Fibroblast of the aortic adventitia (primary cell): ENCODE data around the gene SYNJ2. TPM values are rescaled to one million over a fixed set of nuclear protein-coding genes. Genes with fewer than 3 reads are reported as not detected.

Source experiments
- DNase-seq: peaks from one replicate; pipeline ENCODE4 v3.0.0-alpha.2; 2010; ENCODE audit warnings: low read depth
- H3K4me3 ChIP-seq: 2 replicates; pipeline ENCODE4 v1.5.1; 2011; ENCODE audit warnings: low read depth, mild to moderate bottlenecking, control low read depth, low read length, moderate library complexity
- total RNA-seq: library from RNA; depleted of rRNA; stranded (reverse); fragments of >200 nt; gene quantifications from 2 replicates; pipeline ENCODE4 v1.2.3, GENCODE V29; 2012; ENCODE audit warnings: low replicate concordance
- TF ChIP-seq, protein P1 (sequence below): IDR thresholded peaks from 2 replicates; pipeline ENCODE4 v1.5.1; 2011; ENCODE audit warnings: mild to moderate bottlenecking, low read length, control low read depth, inconsistent platforms; ENCODE audit not compliant: insufficient read depth

SYNJ2 gene
- total RNA-seq, 1 donor: 73.6 TPM

DNA sequence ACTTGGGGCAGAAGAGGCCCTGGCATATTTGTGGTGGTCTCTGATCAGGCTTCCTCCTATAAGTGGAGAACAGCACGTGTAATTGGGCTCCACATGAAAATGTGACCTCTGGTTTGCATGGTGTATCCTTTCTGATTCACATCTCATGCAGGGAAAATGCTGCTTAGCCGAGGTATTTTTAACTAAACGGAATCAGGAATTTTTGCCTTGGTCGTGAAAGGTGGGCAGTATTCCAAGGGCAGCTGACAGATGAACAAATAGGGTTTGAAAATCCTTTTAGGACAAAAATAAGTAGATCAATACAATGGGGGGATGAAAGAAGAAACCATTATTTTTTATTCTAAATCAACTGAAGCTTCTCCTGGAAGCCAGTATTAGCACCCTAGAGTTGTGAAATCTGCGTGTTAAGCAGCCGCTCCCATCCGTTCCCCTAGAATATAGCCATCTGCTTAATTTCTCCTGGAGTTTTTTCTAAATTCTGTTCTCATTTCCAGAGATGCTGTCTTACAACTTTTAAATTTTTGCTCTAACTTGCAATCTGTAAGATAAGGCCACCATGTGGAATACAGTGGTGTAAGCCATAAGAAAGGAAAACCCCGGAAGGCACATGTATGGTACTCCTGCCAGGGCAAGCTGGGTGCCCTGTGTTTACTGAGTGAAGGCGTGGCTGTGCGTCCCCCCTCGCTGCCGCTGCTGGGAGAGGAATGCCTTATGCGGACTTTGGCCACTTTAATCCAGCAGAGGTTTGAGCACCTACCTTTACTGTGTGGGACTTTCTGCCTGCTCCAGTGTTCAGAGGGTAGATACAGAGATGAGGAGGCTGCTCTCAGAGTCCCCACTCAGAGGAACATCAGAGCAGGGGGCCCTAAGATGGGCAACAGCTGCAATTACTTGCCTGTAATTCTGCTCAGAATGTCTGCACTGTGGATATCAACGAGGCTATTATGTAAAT lies 52.4 kb downstream of the SYNJ2 start:
- no peak overlapping the region for H3K4me3 ChIP-seq
- TF ChIP-seq, protein P1, sequence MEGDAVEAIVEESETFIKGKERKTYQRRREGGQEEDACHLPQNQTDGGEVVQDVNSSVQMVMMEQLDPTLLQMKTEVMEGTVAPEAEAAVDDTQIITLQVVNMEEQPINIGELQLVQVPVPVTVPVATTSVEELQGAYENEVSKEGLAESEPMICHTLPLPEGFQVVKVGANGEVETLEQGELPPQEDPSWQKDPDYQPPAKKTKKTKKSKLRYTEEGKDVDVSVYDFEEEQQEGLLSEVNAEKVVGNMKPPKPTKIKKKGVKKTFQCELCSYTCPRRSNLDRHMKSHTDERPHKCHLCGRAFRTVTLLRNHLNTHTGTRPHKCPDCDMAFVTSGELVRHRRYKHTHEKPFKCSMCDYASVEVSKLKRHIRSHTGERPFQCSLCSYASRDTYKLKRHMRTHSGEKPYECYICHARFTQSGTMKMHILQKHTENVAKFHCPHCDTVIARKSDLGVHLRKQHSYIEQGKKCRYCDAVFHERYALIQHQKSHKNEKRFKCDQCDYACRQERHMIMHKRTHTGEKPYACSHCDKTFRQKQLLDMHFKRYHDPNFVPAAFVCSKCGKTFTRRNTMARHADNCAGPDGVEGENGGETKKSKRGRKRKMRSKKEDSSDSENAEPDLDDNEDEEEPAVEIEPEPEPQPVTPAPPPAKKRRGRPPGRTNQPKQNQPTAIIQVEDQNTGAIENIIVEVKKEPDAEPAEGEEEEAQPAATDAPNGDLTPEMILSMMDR: no peak

DNA sequence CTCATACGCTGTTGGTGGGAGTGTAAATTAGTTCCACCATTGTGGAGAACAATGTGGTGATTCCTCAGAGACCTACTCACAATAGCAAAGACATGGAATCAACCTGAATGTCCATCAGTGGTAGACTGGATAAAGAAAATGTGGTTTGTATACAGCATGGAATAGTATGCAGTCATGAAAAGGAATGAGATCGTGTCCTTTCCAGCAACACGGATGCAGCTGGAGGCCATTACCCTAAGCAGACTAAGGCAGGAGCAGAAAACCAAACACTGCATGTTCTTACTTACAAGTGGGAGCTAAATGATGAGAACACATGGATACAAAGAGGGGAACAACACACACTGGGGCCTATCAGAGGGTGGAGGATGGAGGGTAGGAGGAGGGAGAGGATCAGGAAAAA lies 54.6 kb downstream of the SYNJ2 start:
- no peak overlapping the region for H3K4me3 ChIP-seq
- TF ChIP-seq, protein P1: no peak
- DNase-seq: no peak

More for the DNA sequence above, 52.4 kb downstream of the SYNJ2 start:
- peak; percentile 61 for DNase-seq

DNA sequence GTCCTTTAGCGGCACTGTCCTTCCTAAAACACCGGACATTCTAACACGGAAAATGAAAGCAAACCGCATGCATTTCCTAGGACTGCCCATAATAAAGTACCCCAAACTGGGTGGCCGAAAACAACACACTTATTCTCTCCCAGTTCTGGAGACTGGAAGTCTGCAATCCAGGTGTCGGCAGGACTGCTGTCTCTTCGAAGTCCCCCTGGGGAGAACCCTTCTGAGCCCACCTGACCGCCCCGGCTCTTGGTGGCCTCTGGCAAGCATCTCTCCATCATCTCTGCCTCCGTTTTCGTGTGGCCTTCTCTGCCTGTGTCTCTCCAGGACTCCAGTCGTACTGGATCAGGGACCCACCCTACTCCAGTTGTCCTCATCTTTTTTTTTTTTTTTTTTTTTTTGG lies 55.4 kb downstream of the SYNJ2 start:
- TF ChIP-seq, protein P1: no peak
- no peak overlapping the region for H3K4me3 ChIP-seq

DNA sequence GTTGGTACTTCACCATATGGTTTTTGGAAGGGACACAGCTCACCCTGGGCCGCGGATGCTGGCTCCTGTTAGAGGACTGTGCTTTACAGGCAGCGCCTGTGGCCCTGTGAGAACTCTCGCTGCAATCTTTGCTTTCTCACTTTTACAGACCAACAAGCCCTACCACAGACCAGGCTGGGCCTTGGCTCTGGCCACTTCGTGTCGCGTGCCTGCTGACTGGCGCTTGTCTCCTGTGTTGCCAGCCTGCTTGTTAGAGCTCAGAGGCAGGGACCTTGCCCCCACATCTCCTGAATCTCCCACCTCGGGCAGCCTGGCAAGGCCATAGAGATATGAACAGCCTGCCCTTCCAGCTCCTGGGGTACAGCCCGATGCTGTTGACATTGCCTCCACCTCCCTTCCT lies 56.1 kb downstream of the SYNJ2 start:
- no peak for DNase-seq
- TF ChIP-seq, protein P1: no peak
- no peak overlapping the region for H3K4me3 ChIP-seq

More for the DNA sequence above, 55.4 kb downstream of the SYNJ2 start:
- no peak for DNase-seq

DNA sequence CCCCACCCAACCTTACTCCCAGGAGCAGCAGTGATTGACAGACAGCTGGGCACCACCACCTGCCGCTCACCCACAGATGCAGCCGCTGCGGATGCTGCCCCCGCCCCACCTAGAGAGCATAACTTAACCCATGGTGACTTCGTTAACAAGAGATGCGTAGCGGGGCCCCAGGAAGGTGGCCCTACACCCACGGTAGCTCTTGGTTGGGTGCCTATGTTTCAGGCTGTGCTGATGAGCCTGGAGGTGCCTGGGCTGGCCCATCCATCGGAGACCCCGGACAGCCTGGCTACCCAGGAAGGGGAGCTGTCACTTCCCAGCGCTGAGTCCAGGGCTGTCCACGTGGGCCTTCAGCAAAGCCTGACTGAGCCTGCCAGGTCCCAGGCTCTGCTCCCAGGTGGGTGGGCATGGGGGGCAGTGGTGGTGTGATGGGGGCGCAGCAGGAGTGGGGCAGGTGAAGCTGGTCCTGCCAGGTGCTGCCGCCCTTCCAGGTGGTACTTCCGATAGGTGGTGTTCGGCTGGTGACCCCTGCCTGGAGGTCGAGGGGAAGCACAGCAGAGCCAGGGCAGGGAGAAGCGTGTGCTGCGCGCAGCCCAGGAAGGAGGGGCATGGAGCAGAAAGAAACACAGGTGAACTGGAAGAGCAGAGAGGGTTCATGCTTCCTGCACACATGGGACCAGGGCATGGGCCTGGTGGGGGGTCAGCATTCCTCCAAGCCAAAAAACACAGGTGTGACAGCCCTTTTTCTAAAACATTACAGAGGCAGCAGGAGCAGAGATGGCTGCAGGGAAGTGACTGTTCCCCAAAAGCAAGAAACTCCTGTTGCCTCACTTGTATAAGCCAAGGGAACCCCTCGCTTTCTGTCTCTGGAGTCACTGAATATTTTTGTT lies 56.9 kb downstream of the SYNJ2 start:
- DNase-seq: no peak
- H3K4me3 ChIP-seq: no peak overlapping the region
- TF ChIP-seq, protein P1: no peak

DNA sequence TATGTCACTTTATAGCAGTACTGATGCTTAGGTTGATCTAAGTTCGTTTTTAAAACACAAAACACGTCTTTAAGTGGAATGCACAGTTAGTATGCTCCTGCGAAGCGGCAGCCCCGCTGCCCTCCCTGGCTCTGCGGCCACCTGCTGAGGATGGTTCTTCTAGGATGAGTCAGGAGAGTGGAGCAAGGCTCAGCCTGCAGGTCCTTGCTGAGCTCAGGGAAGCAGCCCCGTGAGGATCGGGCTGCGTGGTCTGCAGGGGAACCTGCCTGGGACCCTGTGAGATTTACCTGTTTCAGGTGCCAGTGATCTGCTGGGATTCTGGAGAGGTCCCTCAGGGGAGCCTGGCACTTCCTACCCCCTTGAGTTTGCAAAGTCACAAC lies 57.5 kb downstream of the SYNJ2 start:
- no peak for DNase-seq
- H3K4me3 ChIP-seq: no peak overlapping the region
- TF ChIP-seq, protein P1: no peak
